Activated naive CD4-positive, alpha-beta T cell treated with anti-CD3 and anti-CD28 coated beads, Interleukin-2, amount 50 U/mL, for 72 hours (primary cell): ENCODE measurements around the gene ARHGEF40. TPM values are rescaled to one million over a fixed set of nuclear protein-coding genes. Genes with fewer than 3 reads are reported as not detected.

ENCODE experiments used
- ATAC-seq, 2 donors: fragments of 150-1000 bp; cut with Tn5 transposase; 2 replicates each; pipeline ENCODE4 v1.10.0; 2021; ENCODE audit warnings: mild to moderate bottlenecking in 2 of 2, moderate library complexity in 2 of 2
- DNase-seq, 2 donors: peaks; one replicate each; pipeline ENCODE4 v3.0.0; 2021 to 2022; ENCODE audit warnings: low spot score in 2 of 2
- H3K27ac Mint-ChIP-seq, 2 donors: one replicate each; pipeline ENCODE4 v1.8.0; 2022; ENCODE audit warnings: mild to moderate bottlenecking in 2 of 2, mixed read lengths in 2 of 2
- H3K36me3 Mint-ChIP-seq, 2 donors: one replicate each; pipeline ENCODE4 v1.8.0; 2022; ENCODE audit warnings: mixed read lengths in 2 of 2
- H3K9me3 Mint-ChIP-seq, 2 donors: one replicate each; pipeline ENCODE4 v1.8.0; 2022; ENCODE audit warnings: mixed read lengths in 2 of 2
- total RNA-seq, 2 donors: library from RNA; stranded (reverse); gene quantifications; one replicate each; pipeline ENCODE4 v1.2.3, GENCODE V29; 2022

Gene ARHGEF40
- total RNA-seq, 2 donors from 2014 or later = 0.23 TPM; not detected in 1

GRCh38 chr14:21107283-21107800, 37.2 kb downstream of the ARHGEF40 start:
- H3K27ac Mint-ChIP-seq = peak overlapping the region in 1 of 2 donors; percentile 53
- no peaks in the 10 kb centered on the region for H3K9me3 Mint-ChIP-seq
- DNase-seq = no peak
- peaks cover 6 to 11% of the 10 kb centered on the region in 2 donors for H3K36me3 Mint-ChIP-seq
- ATAC-seq = no peak

GRCh38 chr14:21108791-21109190, 38.7 kb downstream of the ARHGEF40 start:
- DNase-seq = no peak
- ATAC-seq = no peak
- Mint-ChIP-seq H3K27ac (no peak overlapping the region), H3K36me3 (no peaks in the 10 kb centered on the region), H3K9me3 (no peaks in the 10 kb centered on the region)

DNA sequence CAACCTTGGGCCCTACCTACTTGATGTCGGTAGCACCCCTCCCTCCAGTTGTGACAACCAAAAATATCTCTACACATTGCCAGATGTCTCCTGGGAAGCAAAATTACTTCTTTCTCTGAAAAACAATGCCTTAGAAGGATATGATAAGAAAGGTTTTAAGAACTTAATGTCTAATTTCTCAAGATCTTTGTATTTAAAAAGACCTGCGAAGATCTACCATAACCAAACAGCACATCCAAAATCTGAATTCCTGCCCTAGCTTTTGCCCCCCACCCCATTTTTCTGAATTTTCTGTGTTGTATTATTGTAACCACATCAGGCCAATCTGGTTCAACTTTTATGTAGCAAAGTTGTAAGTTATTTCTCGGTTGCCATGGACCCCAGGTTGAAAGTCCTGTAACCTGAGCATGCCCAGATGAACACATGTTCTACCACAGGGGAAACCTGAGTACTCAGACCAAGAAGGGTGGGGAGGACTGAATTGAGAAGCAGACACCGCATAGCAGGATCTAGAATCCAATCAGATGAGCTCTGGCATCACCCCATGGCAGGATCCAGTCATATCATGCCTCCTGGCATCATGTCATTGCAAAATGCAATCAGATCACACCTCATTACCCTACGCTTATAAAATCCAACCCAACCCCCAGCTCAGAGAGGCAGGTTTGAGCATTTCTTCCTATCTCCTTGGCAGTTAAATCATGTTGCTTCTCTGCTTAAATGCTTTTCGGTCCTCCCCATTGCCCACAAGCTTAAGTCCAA, 39.5 kb downstream of the ARHGEF40 start:
- ATAC-seq = peak; percentile 71 to 94
- no peak for DNase-seq

DNA sequence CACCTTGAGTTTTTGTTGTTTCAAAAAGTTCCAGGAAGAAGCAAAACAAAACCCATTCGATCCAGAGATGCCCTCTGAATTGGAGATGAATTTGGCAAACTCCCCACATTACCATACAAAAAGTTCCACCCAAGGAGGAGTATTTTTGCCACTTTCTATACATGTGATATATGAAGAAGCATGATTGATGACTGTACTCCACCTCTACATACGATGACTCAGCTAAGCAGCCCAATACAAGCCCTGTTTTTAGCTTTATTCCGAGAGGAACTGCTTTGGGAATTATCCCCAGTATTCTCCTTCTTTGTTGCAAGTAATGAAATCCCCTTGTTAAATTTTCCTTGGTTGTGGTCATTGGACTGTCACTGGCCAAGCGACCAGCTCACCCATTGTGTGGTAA, 42.2 kb downstream of the ARHGEF40 start:
- Mint-ChIP-seq H3K9me3 (no peaks in the 10 kb centered on the region), H3K27ac (no peak overlapping the region), H3K36me3 (no peaks in the 10 kb centered on the region)
- ATAC-seq = no peak
- no peak for DNase-seq

More for the DNA sequence above, 39.5 kb downstream of the ARHGEF40 start:
- H3K9me3 Mint-ChIP-seq = no peaks in the 10 kb centered on the region
- no peaks in the 10 kb centered on the region for H3K36me3 Mint-ChIP-seq
- no peak overlapping the region for H3K27ac Mint-ChIP-seq

- no peak for DNase-seq
- no peak overlapping the region for H3K27ac Mint-ChIP-seq
- no peak for ATAC-seq
- no peaks in the 10 kb centered on the region for H3K36me3 Mint-ChIP-seq
- H3K9me3 Mint-ChIP-seq = no peaks in the 10 kb centered on the region
These were observed 43.3 kb downstream of the ARHGEF40 start for GRCh38 chr14:21113369-21113768.

DNA sequence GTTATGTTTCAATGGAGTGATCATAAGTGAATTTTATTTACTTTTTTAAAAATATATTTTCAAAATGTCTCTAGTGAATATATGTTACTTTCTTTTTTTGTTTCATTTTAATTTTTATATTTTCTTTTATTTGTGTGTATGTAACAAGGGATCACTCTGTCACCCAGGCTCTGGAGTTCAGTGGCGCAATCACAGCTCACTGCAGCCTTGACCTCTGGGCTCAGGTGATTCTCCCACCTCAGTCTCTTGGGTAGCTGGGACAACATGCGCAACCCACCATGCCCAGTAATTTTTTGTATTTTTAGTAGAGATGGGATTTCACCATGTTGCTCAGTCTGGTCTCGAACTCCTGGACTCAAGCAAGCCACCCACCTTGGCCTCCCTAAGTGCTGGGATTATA, 48.8 kb downstream of the ARHGEF40 start:
- DNase-seq (no peak), ATAC-seq (no peak)
- H3K9me3 Mint-ChIP-seq = no peaks in the 10 kb centered on the region
- H3K27ac Mint-ChIP-seq = no peak overlapping the region
- no peaks in the 10 kb centered on the region for H3K36me3 Mint-ChIP-seq

- DNase-seq = no peak
- peaks cover 0 to 4% of the 10 kb centered on the region in 2 donors for H3K9me3 Mint-ChIP-seq
- H3K36me3 Mint-ChIP-seq = no peaks in the 10 kb centered on the region
- no peak for ATAC-seq
- H3K27ac Mint-ChIP-seq = no peak overlapping the region
These were observed 50.6 kb downstream of the ARHGEF40 start for GRCh38 chr14:21120686-21121085.

DNA sequence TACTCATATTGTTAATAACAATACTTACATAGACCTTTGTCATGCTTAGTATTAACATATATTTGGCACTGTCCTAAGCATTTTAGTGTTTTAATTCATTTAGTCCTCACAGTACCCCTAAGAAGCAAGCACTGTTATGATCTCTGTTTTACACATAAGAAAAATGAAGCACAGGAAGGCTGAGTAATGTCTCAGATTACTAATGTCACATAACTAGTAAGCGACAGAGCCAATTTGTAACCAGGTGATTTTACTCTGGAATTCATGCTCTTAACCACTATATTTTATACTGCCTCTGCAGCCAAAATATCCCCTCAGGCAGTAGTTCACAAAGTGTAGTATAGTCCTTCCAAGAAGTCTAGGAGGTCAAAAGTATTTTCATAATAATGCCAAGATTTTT, 51.0 kb downstream of the ARHGEF40 start:
- Mint-ChIP-seq H3K36me3 (no peaks in the 10 kb centered on the region), H3K27ac (no peak overlapping the region), H3K9me3 (peaks cover 0 to 4% of the 10 kb centered on the region in 2 donors)
- ATAC-seq (peak in 1 of 2 donors; percentile 47), DNase-seq (no peak)

- ATAC-seq = no peak
- Mint-ChIP-seq H3K27ac (no peak overlapping the region), H3K9me3 (peaks cover 0 to 4% of the 10 kb centered on the region in 2 donors), H3K36me3 (no peaks in the 10 kb centered on the region)
- no peak for DNase-seq
These were observed 53.3 kb downstream of the ARHGEF40 start for GRCh38 chr14:21123429-21123828.

DNA sequence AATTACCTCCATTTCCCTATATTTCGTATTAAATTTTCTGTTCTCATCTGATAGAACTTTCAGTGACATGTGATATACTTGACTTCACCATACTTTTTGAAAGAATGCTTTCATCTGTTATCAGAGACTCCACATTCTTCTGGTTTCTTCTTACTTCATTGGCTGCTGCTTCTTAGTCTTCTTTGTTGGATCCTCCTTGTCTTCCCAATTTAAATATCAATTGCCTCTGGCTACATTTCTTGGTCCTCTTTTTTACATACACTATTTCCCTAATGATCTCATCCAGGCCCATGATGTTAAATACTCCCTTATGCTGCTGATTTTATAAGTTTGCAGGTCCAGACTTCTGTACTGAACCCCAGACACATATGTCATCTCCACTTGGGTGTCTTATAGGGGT, 63.8 kb downstream of the ARHGEF40 start:
- Mint-ChIP-seq H3K36me3 (no peaks in the 10 kb centered on the region), H3K27ac (no peak overlapping the region), H3K9me3 (no peaks in the 10 kb centered on the region)
- DNase-seq (no peak), ATAC-seq (no peak)

- no peak for ATAC-seq
- no peaks in the 10 kb centered on the region for H3K36me3 Mint-ChIP-seq
- H3K27ac Mint-ChIP-seq = no peak overlapping the region
- no peak for DNase-seq
- H3K9me3 Mint-ChIP-seq = no peaks in the 10 kb centered on the region
These were observed 65.9 kb downstream of the ARHGEF40 start for GRCh38 chr14:21136024-21136423.

Other genes with a start within 250 kb of the ARHGEF40 start
- not detected for gene RNASE3, start 178.9 kb upstream of the ARHGEF40 start, total RNA-seq
- not detected for gene RNASE2, start 114.8 kb upstream of the ARHGEF40 start, total RNA-seq
- gene METTL17, start 80.3 kb upstream of the ARHGEF40 start, total RNA-seq = 100 to 1,000 TPM; 105 to 142 TPM
- under 1 TPM in 1 of 2 donors, not detected in 1; 0.27 TPM for gene SLC39A2, start 71.0 kb upstream of the ARHGEF40 start, total RNA-seq
- 1 to 10 TPM; 7.6 to 7.8 TPM for gene NDRG2, start 45.2 kb upstream of the ARHGEF40 start, total RNA-seq
- not detected for gene TPPP2, start 40.1 kb upstream of the ARHGEF40 start, total RNA-seq
- not detected for gene RNASE13, start 35.5 kb upstream of the ARHGEF40 start, total RNA-seq
- gene RNASE7, start 27.9 kb upstream of the ARHGEF40 start, total RNA-seq = not detected
- gene RNASE8, start 12.5 kb upstream of the ARHGEF40 start, total RNA-seq = not detected
- 10 to 100 TPM; 10.0 to 21.9 TPM for gene ZNF219, start 28.4 kb downstream of the ARHGEF40 start, total RNA-seq
- under 1 TPM in 1 of 2 donors, not detected in 1; 0.25 TPM for gene TMEM253, start 30.8 kb downstream of the ARHGEF40 start, total RNA-seq
- not detected for gene OR5AU1, start 85.8 kb downstream of the ARHGEF40 start, total RNA-seq
- 1,000 to 10,000 TPM in 1 of 2 donors, 100 to 1,000 TPM in 1; 948 to 1,048 TPM for gene HNRNPC, start 199.1 kb downstream of the ARHGEF40 start, total RNA-seq
- gene RPGRIP1, start 209.8 kb downstream of the ARHGEF40 start, total RNA-seq = not detected